Panc1 (cell line): ENCODE measurements around the gene SCGB1A1. TPM values are rescaled to one million over a fixed set of nuclear protein-coding genes. Genes with fewer than 3 reads are reported as not detected.
A peak's percentile ranks its signal among the peaks of the same experiment; 100 is the strongest.
"Not testable (repeated sequence)": the region's sequence is repeated elsewhere in the genome, so short reads cannot be mapped to it uniquely, and the experiment has no call there.

Source experiments
- ATAC-seq: fragments of 200-7000 bp; cut with Tn5 transposase; 2 replicates; pipeline ENCODE4 v1.9.1; 2020; ENCODE audit warnings: mild to moderate bottlenecking, moderate library complexity
- BruUV-seq: library from RNA; stranded (reverse); fragments of 400-500 nt; replicated peaks from 2 replicates; lab custom pipeline; 2021; lab: Mats Ljungman, UMichigan
- CTCF ChIA-PET: fragments of 300-600 bp; sonication (Branson Sonifier 250); formaldehyde crosslinking; loops from one replicate; lab custom pipeline; 2022; ENCODE audit warnings: antibody characterized with exemption; lab: Charles Lee
- POLR2A ChIA-PET: fragments of 300-600 bp; sonication (Branson Sonifier 250); formaldehyde crosslinking; loops from one replicate; lab custom pipeline; 2022; ENCODE audit warnings: antibody characterized with exemption; lab: Charles Lee
- DNase-seq: peaks from one replicate; pipeline ENCODE4 v3.0.0-alpha.2; 2010; ENCODE audit warnings: low read depth, low spot score
- H3K27ac ChIP-seq: 2 replicates; pipeline ENCODE4 v1.5.1; 2011; ENCODE audit warnings: mild to moderate bottlenecking, low read length, inconsistent platforms
- H3K27me3 ChIP-seq: fragments of 200-500 bp; sonication (Bioruptor generic); 2 replicates; pipeline ENCODE4 v1.6.0; 2014; ENCODE audit warnings: low read length, inconsistent platforms; ENCODE audit not compliant: control insufficient read depth, insufficient read depth
- H3K36me3 ChIP-seq: fragments of 200-500 bp; sonication (Bioruptor generic); 2 replicates; pipeline ENCODE4 v1.5.1; 2014; ENCODE audit warnings: inconsistent platforms, mild to moderate bottlenecking, low read length, moderate library complexity; ENCODE audit not compliant: control insufficient read depth, insufficient read depth
- H3K4me1 ChIP-seq: 2 replicates; pipeline ENCODE4 v1.5.1; 2011; ENCODE audit warnings: inconsistent platforms, mild to moderate bottlenecking, low read length, moderate library complexity; ENCODE audit not compliant: control insufficient read depth, insufficient read depth
- H3K4me3 ChIP-seq, 2 experiments: 2 replicates each; pipeline ENCODE4 v1.5.1; 2011 to 2012; ENCODE audit warnings: low read depth in 2 of 2, low read length in 2 of 2, mild to moderate bottlenecking in 2 of 2, inconsistent platforms in 1 of 2, moderate library complexity in 1 of 2
- H3K9me3 ChIP-seq: fragments of 200-500 bp; sonication (Bioruptor generic); 2 replicates; pipeline ENCODE4 v1.5.1; 2014; ENCODE audit warnings: low read depth, mild to moderate bottlenecking, inconsistent platforms, low read length, moderate library complexity; ENCODE audit not compliant: control insufficient read depth, insufficient read depth
- POLR2AphosphoS5 ChIP-seq: IDR thresholded peaks from 2 replicates; pipeline ENCODE4 v1.6.1; 2012; ENCODE audit warnings: mild to moderate bottlenecking, low read depth, low read length, moderate library complexity
- SIN3A ChIP-seq: IDR thresholded peaks from 2 replicates; pipeline ENCODE4 v1.6.1; 2012; ENCODE audit warnings: low read depth, mild to moderate bottlenecking, low read length, moderate library complexity, borderline replicate concordance; ENCODE audit not compliant: insufficient read depth
- TCF7L2 ChIP-seq: IDR thresholded peaks from 2 replicates; pipeline ENCODE4 v1.6.1; 2011; ENCODE audit warnings: mild to moderate bottlenecking, low read depth, low read length, inconsistent platforms
- in situ Hi-C: cut with HindIII; loops from 2 replicates; pipeline ENCODE4 v1.10.0; 2016; ENCODE audit warnings: low sequenced_read_pairs, low pct_unique_long_range_greater_than_20kb
- intact Hi-C: fragments of 100-400 bp; cut with micrococcal nuclease; formaldehyde crosslinking; loops from one replicate; pipeline ENCODE4 v1.10.0; 2022; ENCODE audit not compliant: unreplicated experiment
- total RNA-seq: library from RNA; stranded (reverse); gene quantifications from one replicate; pipeline ENCODE4 v1.2.1, GENCODE V29; 2021; ENCODE audit not compliant: unreplicated experiment
- TF ChIP-seq, protein P1 (sequence below): fragments of 450-650 bp; IDR thresholded peaks from 2 replicates; pipeline ENCODE4 v1.5.1; 2017; ENCODE audit warnings: mild to moderate bottlenecking
- TF ChIP-seq, protein P2 (sequence below), 2 experiments: IDR thresholded peaks; 2 replicates each; pipeline ENCODE4 v1.6.1; 2011 to 2012; ENCODE audit warnings: low read depth in 2 of 2, control low read depth in 1 of 2, low read length in 1 of 2, mild to moderate bottlenecking in 1 of 2, moderate library complexity in 1 of 2; ENCODE audit not compliant: insufficient read depth in 1 of 2

SCGB1A1 gene
- total RNA-seq, 1 experiment from 2014 or later = 1.1 TPM

DNA sequence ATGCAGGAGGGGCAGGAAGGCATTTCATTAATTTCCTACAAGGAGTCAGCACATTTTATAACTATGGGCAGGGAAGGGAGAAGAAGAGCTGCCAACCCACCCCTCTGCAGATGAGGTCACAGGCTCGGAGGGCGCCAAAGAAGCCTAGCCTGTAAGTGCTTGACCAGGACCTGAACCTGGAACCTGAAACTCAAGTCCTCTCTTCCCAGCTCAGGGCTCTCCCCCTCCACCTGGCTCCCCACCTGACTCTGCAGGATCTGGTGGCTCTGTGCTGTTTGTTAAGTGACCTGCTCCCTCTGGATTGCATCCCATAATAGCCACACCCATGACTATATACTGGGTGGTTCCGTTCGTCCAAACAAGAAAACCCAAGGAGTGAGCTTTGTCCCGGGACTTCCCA lies 27.3 kb downstream of the SCGB1A1 start:
- TF ChIP-seq TCF7L2 (no peak), POLR2AphosphoS5 (no peak), SIN3A (no peak)
- TF ChIP-seq, protein P1, sequence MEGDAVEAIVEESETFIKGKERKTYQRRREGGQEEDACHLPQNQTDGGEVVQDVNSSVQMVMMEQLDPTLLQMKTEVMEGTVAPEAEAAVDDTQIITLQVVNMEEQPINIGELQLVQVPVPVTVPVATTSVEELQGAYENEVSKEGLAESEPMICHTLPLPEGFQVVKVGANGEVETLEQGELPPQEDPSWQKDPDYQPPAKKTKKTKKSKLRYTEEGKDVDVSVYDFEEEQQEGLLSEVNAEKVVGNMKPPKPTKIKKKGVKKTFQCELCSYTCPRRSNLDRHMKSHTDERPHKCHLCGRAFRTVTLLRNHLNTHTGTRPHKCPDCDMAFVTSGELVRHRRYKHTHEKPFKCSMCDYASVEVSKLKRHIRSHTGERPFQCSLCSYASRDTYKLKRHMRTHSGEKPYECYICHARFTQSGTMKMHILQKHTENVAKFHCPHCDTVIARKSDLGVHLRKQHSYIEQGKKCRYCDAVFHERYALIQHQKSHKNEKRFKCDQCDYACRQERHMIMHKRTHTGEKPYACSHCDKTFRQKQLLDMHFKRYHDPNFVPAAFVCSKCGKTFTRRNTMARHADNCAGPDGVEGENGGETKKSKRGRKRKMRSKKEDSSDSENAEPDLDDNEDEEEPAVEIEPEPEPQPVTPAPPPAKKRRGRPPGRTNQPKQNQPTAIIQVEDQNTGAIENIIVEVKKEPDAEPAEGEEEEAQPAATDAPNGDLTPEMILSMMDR = no peak
- TF ChIP-seq, protein P2, sequence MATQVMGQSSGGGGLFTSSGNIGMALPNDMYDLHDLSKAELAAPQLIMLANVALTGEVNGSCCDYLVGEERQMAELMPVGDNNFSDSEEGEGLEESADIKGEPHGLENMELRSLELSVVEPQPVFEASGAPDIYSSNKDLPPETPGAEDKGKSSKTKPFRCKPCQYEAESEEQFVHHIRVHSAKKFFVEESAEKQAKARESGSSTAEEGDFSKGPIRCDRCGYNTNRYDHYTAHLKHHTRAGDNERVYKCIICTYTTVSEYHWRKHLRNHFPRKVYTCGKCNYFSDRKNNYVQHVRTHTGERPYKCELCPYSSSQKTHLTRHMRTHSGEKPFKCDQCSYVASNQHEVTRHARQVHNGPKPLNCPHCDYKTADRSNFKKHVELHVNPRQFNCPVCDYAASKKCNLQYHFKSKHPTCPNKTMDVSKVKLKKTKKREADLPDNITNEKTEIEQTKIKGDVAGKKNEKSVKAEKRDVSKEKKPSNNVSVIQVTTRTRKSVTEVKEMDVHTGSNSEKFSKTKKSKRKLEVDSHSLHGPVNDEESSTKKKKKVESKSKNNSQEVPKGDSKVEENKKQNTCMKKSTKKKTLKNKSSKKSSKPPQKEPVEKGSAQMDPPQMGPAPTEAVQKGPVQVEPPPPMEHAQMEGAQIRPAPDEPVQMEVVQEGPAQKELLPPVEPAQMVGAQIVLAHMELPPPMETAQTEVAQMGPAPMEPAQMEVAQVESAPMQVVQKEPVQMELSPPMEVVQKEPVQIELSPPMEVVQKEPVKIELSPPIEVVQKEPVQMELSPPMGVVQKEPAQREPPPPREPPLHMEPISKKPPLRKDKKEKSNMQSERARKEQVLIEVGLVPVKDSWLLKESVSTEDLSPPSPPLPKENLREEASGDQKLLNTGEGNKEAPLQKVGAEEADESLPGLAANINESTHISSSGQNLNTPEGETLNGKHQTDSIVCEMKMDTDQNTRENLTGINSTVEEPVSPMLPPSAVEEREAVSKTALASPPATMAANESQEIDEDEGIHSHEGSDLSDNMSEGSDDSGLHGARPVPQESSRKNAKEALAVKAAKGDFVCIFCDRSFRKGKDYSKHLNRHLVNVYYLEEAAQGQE (IDR thresholded peaks at IDR 0.05; ENCODE audit: insufficient read depth in 1 of 2, low read depth in 2 of 2, low read length in 1 of 2) = no peak
- CTCF ChIA-PET = interaction anchor here (0.6 kb wide), 1 partner anchor 187 kb away, joined by 5 read pairs; no protein-coding TSS in a partner anchor
- POLR2A ChIA-PET = no interaction called here
- no TSS peak for BruUV-seq
- peaks cover 47% of the 10 kb centered on the region for H3K4me1 ChIP-seq
- no peaks in the 10 kb centered on the region for H3K9me3 ChIP-seq
- DNase-seq = no peak
- H3K36me3 ChIP-seq = no peaks in the 10 kb centered on the region
- no peak overlapping the region for H3K4me3 ChIP-seq
- H3K27ac ChIP-seq = peak overlapping the region; percentile 88
- H3K27me3 ChIP-seq = no peaks in the 10 kb centered on the region
- in situ Hi-C loops (no loop called here), intact Hi-C loops (no loop called here)
- ATAC-seq = no peak

DNA sequence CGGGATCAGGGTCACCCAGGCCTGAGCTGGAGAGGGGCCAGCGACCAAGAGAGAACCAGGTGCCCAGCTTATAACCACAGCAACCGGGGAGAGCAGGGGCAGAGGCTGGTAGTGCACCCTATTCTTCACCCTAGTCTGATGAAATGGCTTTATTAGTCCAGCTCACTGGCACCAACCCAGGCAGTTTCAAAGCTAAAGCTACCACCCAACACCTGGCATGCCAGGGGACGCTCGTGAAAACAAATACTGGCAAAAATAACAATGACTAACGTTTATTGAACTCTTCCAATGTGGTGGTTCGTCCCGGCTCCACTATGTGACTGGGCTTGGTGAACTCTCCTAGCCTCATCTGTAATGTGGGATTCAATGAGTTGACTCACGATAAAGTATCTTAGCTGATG lies 30.6 kb downstream of the SCGB1A1 start:
- intact Hi-C loops (no loop called here), in situ Hi-C loops (no loop called here)
- ATAC-seq = peak; percentile 87
- TF ChIP-seq POLR2AphosphoS5 = peak; percentile 57
- TF ChIP-seq TCF7L2 = peak; percentile 90
- TF ChIP-seq, protein P1 = no peak
- Histone ChIP-seq H3K36me3 (no peaks in the 10 kb centered on the region), H3K4me1 (peaks cover 48% of the 10 kb centered on the region), H3K27ac (peak overlapping the region; percentile 88), H3K9me3 (no peaks in the 10 kb centered on the region), H3K4me3 (no peak overlapping the region), H3K27me3 (no peaks in the 10 kb centered on the region)
- no TSS peak for BruUV-seq
- POLR2A ChIA-PET = interaction anchor here (0.7 to 1.2 kb wide), 2 partner anchors 9 to 59 kb away, joined by 3 to 4 read pairs; no protein-coding TSS in a partner anchor
- CTCF ChIA-PET = no interaction called here
- no peak for DNase-seq

DNA sequence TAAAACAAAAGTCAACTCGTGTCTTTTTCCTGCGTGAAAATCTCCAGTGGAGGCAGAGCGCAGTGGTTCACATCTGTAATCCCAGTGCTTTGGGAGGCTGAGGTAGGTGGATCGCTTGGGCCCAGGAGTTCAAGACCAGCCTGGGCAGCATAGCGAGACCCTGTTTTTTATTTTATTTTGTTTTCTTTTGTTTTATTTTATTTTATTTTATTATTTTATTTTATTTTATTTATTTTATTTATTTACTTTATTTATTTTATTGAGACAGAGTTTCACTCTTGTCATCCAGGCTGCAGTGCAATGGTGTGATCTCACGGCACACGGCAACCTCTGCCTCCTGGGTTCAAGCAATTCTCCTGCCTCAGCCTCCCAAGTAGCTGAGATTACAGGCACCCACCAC lies 31.1 kb downstream of the SCGB1A1 start:
- peak overlapping the region; percentile 88 for H3K27ac ChIP-seq
- ATAC-seq, in situ Hi-C loops, H3K4me3 ChIP-seq, H3K27me3 ChIP-seq, intact Hi-C loops, H3K36me3 ChIP-seq, CTCF ChIA-PET, H3K9me3 ChIP-seq, BruUV-seq, DNase-seq: not testable (repeated sequence)
- POLR2A ChIA-PET = interaction anchor here (0.6 to 1.2 kb wide), 4 partner anchors 8 to 59 kb away, joined by 3 to 7 read pairs (median 4); no protein-coding TSS in a partner anchor
- H3K4me1 ChIP-seq = peaks cover 44% of the 10 kb centered on the region
